Adrenal gland (tissue), 5 donors: ENCODE measurements around the gene ACCS.

Source experiments
- POLR2A ChIP-seq, 2 donors: fragments of 450-650 bp; IDR thresholded peaks; one replicate each; pipeline ENCODE4 v1.6.1; 2017; ENCODE audit warnings: antibody characterized with exemption in 2 of 2, mild to moderate bottlenecking in 2 of 2, moderate library complexity in 1 of 2
- TF ChIP-seq, protein P1 (sequence below), 6 experiments: fragments of 450-650 bp in 4 of 6; fragments of 200-600 bp in 2 of 6; sonication (generic) in 1 of 6; IDR thresholded peaks; 1 replicate in 5 of 6; 2 replicates in 1 of 6; pipeline versions ENCODE4 v1.5.1 to v1.8.0; 2016 to 2021; ENCODE audit warnings: antibody characterized with exemption in 6 of 6, mild to moderate bottlenecking in 2 of 6, moderate library complexity in 1 of 6
- donor health status: DM: no; HTN: no; CAD: no.

DNA sequence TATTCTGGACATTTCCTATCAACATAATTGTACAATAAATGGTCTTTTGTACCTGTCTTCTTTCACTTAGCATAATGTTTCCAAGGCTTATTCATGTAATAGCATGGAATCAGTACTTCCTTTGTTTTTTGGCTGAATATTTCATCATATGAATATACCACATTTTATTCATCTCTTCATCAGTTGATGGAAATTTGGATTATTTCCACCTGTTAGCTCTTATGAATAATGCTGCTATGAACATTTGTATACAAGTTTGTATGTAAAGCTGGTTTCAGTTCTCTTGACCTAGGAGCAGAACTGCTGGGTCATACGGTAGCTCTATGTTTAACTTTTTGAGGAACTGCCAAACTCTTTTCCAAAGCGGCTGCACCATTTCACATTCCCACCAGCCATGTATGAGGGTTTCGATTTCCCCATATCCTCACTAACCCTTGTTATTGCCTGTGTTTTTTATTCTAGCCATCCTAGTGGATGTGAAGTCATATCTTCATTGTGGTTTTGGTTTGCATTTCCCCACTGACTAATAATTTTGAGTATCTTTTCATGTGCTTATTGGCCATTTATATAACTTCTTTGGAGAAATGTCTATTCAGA lies 50.3 kb downstream of the ACCS start:
- TF ChIP-seq, protein P1, sequence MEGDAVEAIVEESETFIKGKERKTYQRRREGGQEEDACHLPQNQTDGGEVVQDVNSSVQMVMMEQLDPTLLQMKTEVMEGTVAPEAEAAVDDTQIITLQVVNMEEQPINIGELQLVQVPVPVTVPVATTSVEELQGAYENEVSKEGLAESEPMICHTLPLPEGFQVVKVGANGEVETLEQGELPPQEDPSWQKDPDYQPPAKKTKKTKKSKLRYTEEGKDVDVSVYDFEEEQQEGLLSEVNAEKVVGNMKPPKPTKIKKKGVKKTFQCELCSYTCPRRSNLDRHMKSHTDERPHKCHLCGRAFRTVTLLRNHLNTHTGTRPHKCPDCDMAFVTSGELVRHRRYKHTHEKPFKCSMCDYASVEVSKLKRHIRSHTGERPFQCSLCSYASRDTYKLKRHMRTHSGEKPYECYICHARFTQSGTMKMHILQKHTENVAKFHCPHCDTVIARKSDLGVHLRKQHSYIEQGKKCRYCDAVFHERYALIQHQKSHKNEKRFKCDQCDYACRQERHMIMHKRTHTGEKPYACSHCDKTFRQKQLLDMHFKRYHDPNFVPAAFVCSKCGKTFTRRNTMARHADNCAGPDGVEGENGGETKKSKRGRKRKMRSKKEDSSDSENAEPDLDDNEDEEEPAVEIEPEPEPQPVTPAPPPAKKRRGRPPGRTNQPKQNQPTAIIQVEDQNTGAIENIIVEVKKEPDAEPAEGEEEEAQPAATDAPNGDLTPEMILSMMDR (IDR thresholded peaks at IDR 0.05), result no peak
- no peak for TF ChIP-seq POLR2A (IDR thresholded peaks at IDR 0.05)
